Measurements from ENCODE around the gene SWT1. TPM values are rescaled to one million over a fixed set of nuclear protein-coding genes. Genes with fewer than 3 reads are reported as not detected.

The SWT1 gene
- total and polyA plus RNA-seq, 2 of the 13 experiments (the other 11 are each of a cell fraction or from before 2014, with no cell fraction given), result 1.7 to 2.5 TPM

GRCh38 chr1:185262151-185262550, 105.2 kb downstream of the SWT1 start:
- Histone ChIP-seq H3K4me2 (ENCODE audit: low read depth, low read length) (no peak overlapping the region), H3K79me2 (ENCODE audit: insufficient read depth, low read length) (no peaks in the 10 kb centered on the region), H3K9me3 (ENCODE audit: low read length) (no peaks in the 10 kb centered on the region), H3K27me3 (ENCODE audit: control insufficient read depth in 1 of 2, insufficient read depth in 2 of 2, low read length in 2 of 2) (no peaks in the 10 kb centered on the region; a peak in 1 of 5 replicates), H3K27ac (ENCODE audit: extremely low read length, insufficient read depth, low read length) (no peak overlapping the region), H3K9ac (ENCODE audit: insufficient read depth, low read depth, low read length) (no peak overlapping the region), H3K36me3 (replicated peaks in 1 of 2; ENCODE audit: control insufficient read depth in 1 of 2, insufficient read depth in 2 of 2, low read length in 2 of 2) (no peaks in the 10 kb centered on the region), H3K4me3 (replicated peaks in 1 of 3; ENCODE audit: insufficient read depth in 1 of 3, low read depth in 2 of 3, low read length in 3 of 3) (no peak overlapping the region), H4K20me1 (ENCODE audit: insufficient read depth, low read length) (no peaks in the 10 kb centered on the region), H2AFZ (ENCODE audit: low read length) (no peak overlapping the region), H3K4me1 (ENCODE audit: insufficient read depth, low read length) (peaks cover 18% of the 10 kb centered on the region)
- CTCF ChIA-PET (ENCODE audit: low intra/inter-chr PET ratio, low total read pairs), result no interaction called here
- POLR2A ChIA-PET, result no interaction called here
- TF ChIP-seq ZUFSP (CRISPR knock-in tag; IDR thresholded peaks at IDR 0.05; ENCODE audit: borderline replicate concordance) (no peak), ZBTB14 (CRISPR knock-in tag; IDR thresholded peaks at IDR 0.05) (no peak), GABPB1 (CRISPR knock-in tag; IDR thresholded peaks at IDR 0.05) (no peak), NCOR1 (IDR thresholded peaks at IDR 0.05; ENCODE audit: borderline replicate concordance, low read length) (no peak), ZNF577 (CRISPR knock-in tag; IDR thresholded peaks at IDR 0.05; ENCODE audit: borderline replicate concordance, low read depth) (no peak), MXD4 (CRISPR knock-in tag; IDR thresholded peaks at IDR 0.05) (no peak), ZNF549 (CRISPR knock-in tag; IDR thresholded peaks at IDR 0.05) (no peak), ZNF331 (CRISPR knock-in tag; IDR thresholded peaks at IDR 0.05) (no peak), MYPOP (CRISPR knock-in tag; IDR thresholded peaks at IDR 0.05) (no peak)
- ATAC-seq, result no peak
- no peak for FAIRE-seq
- DNase-seq (ENCODE audit: low spot score), result no peak
- WGBS (ENCODE audit: low lambda C conversion rate), result 82% methylated on average over 1 of the region's 1 CpG
- intact Hi-C loops (cut with micrococcal nuclease; ENCODE audit: unreplicated experiment), result no loop called here
- no TSS peak for BruUV-seq (replicated peaks)
- in situ Hi-C loops (cut with HindIII; ENCODE audit: extremely low pct_ligation_motif_present, low pct_unique_long_range_greater_than_20kb), result no loop called here

Measured in HepG2 (cell line).